HG03565 (cell line): ENCODE measurements around the gene USP40.

Source experiments
- ATAC-seq: cut with Tn5 transposase; IDR thresholded peaks from one replicate; pipeline ENCODE4 v1.9.1; 2021; ENCODE audit warnings: mild to moderate bottlenecking, moderate library complexity; ENCODE audit not compliant: unreplicated experiment

The USP40 gene

DNA sequence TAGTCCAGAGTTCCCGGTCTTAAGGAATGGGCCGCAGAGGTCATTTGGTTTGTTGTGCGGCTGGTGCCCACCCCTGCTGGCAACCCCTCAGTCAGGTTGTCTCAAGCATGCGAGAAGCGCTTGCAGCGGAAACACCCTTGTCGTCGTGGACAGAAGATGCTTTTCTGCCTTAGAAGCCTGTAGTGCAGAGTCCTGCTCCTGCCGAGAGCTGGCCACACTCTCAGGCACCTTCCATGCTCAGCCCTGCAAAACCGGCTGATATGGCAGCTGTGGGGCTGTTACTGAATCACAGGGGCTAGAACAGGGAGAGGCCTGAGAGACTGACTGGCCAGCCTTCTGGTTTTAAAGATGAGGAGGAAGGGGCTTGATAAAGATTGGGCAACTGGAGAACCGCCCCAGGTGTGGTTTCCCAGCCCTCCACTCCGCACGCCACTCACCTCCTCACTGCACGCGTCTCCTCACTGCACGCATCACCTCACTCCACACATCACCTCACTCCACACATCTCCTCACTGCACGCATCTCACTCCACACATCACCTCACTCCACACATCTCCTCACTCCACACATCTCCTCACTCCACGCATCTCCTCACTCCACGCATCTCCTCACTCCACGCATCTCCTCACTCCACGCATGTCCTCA, 103.6 kb downstream of the USP40 start:
- no peak for ATAC-seq

GRCh38 chr2:233462202-233462785, 104.3 kb downstream of the USP40 start:
- no peak for ATAC-seq

DNA sequence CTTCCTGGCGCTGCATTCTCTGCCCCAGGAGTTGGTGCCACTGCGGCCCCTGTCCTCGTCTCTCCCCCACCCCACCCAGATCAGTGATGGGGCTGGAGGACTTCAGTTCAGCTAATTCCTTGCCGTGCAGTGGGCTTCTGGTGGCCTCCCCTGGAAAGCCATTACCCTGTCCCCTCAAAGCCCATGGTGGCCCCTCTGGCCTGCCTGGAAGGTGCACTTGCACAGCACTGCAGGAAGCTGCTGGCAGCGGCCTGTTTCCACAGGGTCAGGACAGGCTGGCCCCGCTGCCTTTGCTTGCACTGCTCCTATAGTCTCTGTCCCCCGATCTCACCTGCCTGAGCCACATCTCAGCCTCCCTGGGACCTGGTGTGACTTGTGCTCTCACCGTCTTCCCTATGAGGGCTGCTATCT, 105.1 kb downstream of the USP40 start:
- no peak for ATAC-seq

- ATAC-seq, result no peak
Observed at GRCh38 chr2:233460726-233461441, 105.7 kb downstream of the USP40 start.

DNA sequence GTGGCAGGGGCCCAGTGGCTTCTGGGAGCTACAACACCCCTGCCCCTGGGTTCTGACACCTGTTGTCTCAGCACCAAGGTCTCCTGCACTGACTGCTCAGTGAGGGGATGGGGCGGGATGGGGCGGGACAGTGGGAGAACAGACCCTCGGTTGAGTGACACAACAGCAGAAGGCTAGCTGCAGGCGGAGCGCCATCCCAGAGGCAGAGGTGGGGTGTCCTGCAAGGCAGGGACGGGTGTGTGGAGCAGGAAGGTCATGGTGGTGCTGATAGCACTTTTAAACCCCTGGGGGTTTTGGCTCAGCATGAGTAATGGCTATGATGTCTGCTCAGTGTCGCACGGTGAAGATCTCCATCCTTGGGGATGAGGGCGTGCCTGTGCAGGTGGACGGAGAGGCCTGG, 107.2 kb downstream of the USP40 start:
- ATAC-seq, result no peak

DNA sequence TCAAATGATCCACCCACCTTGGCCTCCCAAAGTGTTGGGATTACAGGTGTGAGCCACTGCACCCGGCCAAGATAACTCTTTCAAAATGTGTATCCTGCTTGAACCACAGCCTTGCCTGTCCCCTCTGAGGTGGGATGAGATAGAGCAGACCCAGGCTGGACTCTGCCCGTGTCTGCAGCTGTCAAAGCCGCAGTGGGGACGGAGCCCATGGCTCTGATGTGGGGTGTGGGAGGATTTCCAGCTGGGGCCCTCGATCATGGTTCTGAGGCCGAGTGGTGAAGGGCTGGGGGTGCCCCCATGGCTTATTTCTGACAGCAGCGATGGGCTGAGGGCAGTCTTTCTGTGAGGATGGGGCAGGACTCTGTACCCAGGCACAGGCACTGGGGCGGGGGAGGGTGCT, 107.8 kb downstream of the USP40 start:
- no peak for ATAC-seq

- ATAC-seq, result no peak
Observed at GRCh38 chr2:233458031-233458610, 108.5 kb downstream of the USP40 start.

DNA sequence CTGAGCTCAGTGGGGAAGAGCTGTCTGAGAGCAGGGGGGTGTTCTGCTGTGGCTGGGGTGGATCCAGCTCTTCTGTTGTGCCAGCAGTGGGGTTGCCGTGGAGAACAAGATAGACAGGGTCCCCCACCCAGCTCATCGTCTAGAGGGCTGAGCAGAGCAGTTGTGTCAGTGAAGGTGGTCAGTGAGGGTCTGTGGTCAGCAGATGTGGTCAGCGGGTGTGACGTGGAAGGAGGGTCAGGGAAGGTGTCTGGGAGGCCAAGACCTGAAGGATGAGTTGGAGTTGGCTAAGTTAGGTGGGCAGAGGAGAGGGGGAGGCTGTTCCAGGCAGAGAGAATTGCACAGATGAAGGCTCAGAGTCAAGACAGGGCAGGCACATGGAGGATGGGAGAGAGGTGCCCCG, 109.2 kb downstream of the USP40 start:
- ATAC-seq, result no peak

- ATAC-seq, result no peak
Observed at GRCh38 chr2:233456934-233457333, 109.6 kb downstream of the USP40 start.

GRCh38 chr2:233456111-233456510, 110.5 kb downstream of the USP40 start:
- ATAC-seq, result no peak

DNA sequence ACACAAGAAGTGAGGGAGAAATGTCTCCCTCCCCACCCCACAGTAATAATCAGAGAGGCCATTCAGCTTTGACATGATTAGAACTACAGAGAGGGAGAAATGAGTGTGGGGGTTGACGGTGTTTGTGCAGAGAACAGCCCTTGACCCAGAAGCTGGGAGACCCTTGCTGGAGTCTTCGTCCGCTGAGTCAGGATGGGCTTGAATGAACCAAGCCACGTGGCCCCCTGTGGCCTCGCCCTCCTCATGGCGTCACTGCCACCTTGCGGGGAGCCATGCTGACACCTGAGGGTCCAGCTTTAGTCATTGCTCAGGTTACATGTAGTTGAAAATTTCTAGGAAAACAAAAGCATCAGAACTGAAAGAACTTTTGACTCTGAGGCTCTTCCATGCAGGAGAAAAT, 111.1 kb downstream of the USP40 start:
- no peak for ATAC-seq

DNA sequence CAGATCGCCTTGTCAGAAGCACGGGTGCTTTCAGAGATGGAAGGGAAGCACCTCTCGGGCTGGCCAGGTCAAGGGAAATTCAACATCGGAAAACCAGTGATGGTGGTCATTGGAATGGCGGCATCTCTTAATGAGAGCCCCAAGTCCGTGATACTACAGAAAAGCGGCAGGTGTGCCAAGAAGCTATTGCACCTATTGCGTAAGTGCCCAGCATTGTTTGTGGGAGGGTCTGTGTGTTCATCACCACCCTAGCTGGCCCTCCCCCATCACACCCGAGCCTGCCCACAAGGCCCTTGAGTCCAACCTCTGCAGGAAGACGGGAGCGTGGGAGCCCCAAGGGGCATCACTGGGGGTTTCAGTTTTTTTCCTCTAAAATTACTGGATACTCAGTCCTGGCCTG, 111.6 kb downstream of the USP40 start:
- ATAC-seq, result no peak

GRCh38 chr2:233453916-233454315, 112.7 kb downstream of the USP40 start:
- ATAC-seq, result no peak

DNA sequence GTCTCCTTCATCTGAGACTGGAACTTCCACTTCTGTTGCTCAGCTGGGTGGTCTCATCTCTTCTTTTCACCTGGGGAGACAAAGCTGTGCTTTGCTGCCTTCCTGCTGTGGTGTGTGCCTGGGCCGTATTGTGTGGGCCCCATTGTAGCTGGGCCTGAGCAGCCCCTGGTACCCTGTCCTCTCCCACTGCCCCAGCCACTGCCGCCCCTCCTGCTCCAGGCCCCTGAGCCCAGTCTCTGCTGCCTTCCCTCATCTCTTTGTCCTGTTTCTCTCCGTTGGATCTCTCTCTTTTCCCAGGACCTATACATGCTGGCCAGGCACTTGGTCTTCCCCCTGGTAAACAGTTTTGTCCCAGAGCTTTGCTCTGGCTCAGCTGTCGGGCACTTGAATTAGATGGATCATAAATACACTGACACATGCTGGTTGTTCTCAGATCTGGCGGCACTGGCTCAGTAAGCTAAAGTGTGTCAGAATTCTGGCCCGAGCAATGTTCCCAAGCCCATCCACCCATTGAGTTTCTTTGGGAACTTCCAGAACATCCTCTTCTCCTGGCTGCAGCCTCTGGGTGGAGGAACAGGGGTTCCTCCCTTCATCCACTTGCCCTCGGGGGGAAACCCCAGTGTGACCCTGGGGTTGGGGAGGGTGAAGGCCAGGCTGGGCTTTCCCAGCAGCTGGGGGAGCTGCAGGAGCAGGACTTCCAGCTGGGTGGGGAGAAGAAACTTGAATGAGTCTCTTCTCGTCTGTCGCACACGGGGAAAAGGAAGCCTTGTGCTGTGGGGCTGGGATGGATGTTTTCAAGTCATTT, 113.3 kb downstream of the USP40 start:
- ATAC-seq, result no peak

DNA sequence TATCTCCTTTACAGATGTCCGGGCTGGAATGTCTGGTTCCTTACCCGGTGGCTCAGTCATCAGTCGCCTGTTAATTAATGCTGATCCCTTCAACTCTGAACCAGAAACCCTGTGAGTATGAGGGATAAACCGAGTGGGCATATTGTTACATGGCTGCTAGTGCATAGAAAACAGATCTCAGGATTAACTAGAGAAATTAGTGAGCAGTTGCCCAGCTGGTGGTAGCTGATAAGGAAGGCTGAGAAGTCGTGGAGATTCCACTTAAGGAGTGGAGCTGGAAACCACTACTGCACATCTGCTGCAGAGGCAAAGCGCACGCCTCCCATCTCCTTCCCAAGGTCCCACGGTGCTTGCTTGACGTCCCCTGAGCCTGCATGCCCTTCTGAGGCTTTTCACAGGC, 114.6 kb downstream of the USP40 start:
- ATAC-seq, result no peak

DNA sequence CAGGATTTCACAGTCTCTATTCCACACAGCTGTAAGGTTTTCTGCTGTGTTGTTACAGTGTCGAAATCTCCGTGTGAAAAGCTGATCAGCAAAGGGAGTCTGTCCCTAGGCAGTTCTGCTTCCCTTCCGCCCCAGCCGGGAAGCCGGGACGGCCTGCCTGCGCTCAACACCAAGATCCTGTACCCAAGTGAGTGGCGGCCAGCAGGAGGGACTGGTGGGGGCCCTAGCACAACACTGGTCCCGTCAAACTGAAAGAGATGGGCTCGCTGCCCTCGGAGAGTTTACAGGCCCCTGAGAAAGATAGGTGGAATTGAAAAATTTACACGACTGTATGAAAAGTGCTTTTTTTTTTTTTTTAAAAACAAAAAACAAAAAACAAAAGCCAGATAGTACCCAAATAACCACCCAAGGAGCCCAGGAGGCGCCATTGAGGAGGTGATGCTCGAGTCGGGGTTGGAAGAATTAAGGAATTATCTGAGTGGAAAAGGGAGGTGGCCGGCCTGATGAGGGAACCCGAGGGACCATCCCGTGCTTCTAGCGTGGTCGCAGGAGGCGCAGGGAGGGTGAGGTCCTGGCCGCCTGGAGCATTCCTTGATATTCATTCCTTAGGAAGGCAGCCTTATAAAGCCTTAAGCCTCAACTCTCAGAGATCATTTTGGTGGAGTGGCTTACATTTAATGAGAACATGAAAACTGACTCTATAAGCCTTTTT, 115.6 kb downstream of the USP40 start:
- ATAC-seq, result no peak

- no peak for ATAC-seq
Observed at GRCh38 chr2:233449921-233450863, 116.4 kb downstream of the USP40 start.

DNA sequence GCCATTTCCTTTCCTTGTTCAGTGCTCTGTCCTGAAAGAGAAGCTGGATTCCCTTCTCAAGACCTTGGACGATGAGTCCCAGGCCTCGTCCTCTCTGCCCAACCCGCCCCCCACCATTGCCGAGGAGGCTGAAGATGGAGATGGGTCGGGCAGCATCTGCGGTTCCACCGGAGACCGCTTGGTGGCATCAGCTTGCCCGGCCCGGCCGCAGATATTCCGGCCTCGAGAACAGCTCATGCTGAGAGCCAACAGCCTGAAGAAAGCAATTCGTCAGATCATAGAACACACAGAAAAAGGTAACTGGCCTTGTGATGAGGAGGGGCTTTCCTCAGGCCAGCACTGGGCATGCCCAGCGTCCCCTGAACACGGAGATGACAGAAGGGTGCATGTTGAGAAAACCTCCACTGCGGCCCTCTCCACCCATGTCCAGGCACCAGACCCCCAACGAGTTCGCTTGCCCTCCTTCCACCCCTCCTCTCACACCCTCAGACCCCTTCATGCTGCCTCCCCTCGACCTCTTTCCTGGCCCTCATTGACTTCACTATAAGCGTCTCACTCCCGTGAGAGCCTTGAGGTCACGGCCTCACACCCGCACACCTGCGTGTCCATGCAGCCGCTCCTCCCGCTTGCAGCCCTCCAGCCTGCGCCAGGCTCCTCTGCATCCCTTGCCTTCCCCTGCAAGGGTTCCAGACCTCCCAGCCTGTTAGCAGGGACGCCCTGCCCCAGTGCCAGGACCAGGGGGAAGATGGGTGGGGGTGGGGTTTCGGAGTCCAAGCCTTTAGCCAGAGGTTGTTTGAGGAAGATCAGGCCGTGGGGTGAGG, 117.3 kb downstream of the USP40 start:
- no peak for ATAC-seq

DNA sequence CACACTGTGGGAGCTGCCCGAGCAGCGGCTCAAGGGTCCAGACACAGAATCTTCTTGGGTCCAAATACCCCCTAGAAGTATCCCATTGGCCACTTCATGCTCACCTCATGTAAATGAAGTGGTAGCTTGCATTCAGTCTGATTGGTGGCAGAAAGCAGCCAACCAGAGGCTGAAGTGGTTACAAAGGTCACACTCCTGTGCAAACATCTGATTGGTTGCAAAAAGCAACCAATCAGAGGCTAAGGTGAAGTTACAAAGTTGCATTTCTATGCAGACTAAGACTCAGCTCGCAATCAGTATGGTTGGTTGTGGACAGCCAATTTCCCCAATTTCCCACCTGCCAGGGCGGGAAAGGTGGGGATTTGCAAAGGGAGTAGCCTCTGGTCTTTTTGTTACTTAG, 118.0 kb downstream of the USP40 start:
- ATAC-seq, result no peak
